ENCODE measurements around the gene PRPSAP1. TPM values are rescaled to one million over a fixed set of nuclear protein-coding genes. Genes with fewer than 3 reads are reported as not detected.

The PRPSAP1 gene
- total RNA-seq, 2 experiments from 2014 or later, result 53.3 to 111 TPM

DNA sequence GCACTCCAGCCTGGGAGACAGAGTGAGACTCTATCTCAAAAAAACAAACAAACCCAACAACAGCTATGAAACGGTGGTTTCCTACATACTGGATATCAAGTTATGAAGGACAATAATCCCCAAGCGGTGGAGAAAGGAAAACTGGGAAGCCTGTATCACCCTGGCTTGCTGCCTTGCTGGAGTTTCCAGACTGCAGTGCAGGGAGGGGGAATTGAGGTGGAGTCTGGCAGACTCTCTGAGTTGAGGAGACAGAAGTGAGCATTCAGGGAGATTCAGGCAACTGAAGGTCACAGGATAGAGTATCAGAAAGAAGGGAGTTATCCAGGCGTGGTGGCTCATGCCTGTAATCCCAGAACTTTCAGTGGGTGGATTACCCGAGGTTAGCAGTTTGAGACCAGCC lies 57.5 kb downstream of the PRPSAP1 start:
- Histone ChIP-seq H3K4me3 (ENCODE audit: low read depth, low read length, poor library complexity, severe bottlenecking) (no peak overlapping the region), H3K36me3 (ENCODE audit: insufficient read depth, low read length) (peaks cover 12% of the 10 kb centered on the region; the same call in 1 of the 2 replicates), H3K79me2 (ENCODE audit: insufficient read depth, low read depth, low read length) (no peaks in the 10 kb centered on the region), H3K9me3 (ENCODE audit: low read length) (no peaks in the 10 kb centered on the region), H3K9me2 (ENCODE audit: insufficient read depth, low read length) (no peaks in the 10 kb centered on the region), H3K4me2 (ENCODE audit: low read length) (no peak overlapping the region), H3K4me1 (ENCODE audit: insufficient read depth, low read length, poor library complexity, severe bottlenecking) (no peaks in the 10 kb centered on the region), H2AFZ (ENCODE audit: low read length) (no peak overlapping the region), H4K20me1 (ENCODE audit: insufficient read depth, low read length) (no peaks in the 10 kb centered on the region), H3K27ac (ENCODE audit: low read depth, low read length, poor library complexity, severe bottlenecking) (no peak overlapping the region)
- intact Hi-C loops (cut with micrococcal nuclease; ENCODE audit: unreplicated experiment), result no loop called here
- no TSS peak for BruUV-seq (replicated peaks)
- TF ChIP-seq EZH2phosphoT487 (IDR thresholded peaks at IDR 0.05; ENCODE audit: borderline replicate concordance, low read depth, low read length), result no peak
- TF ChIP-seq CTCF (conservative IDR thresholded peaks at IDR 0.05; ENCODE audit: low read length), result no peak
- ChIA-PET CTCF (ENCODE audit: unreplicated experiment) (interaction anchor here (0.7 to 0.9 kb wide), 2 partner anchors 173 to 175 kb away, joined by 3 to 5 read pairs; no protein-coding TSS in a partner anchor), POLR2A (interaction anchor here (0.6 to 0.7 kb wide), 2 partner anchors 100 to 296 kb away, joined by 4 read pairs; no protein-coding TSS in a partner anchor)
- no peak for DNase-seq (ENCODE audit: low spot score)

DNA sequence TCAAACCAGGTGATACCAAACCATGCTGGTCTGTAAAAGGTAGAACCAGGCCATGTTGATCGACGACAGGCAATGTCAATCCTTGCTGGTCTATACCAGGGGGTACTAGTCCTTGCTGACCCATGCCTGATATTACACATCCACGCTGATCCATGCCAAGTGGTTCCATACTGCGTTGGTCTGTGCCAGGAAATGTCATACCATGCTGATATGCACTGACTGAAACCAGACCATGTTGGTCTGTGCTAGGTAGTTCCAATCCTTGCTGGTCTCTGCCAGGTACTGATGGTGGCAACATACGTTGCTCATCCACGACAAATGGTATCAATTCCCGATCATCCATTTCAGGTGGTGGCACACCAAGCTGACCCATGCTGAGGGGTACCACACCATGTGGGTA lies 60.6 kb downstream of the PRPSAP1 start:
- ChIA-PET CTCF (ENCODE audit: unreplicated experiment) (no interaction called here), POLR2A (interaction anchor here (0.6 kb wide), 1 partner anchor 174 kb away, joined by 3 read pairs; no protein-coding TSS in a partner anchor)
- intact Hi-C loops (cut with micrococcal nuclease; ENCODE audit: unreplicated experiment), result no loop called here
- H2AFZ ChIP-seq (ENCODE audit: low read length), result no peak overlapping the region
- H3K9me3 ChIP-seq (ENCODE audit: low read length), result no peaks in the 10 kb centered on the region
- no peak overlapping the region for H3K4me2 ChIP-seq (ENCODE audit: low read length)
- H4K20me1 ChIP-seq (ENCODE audit: insufficient read depth, low read length), result no peaks in the 10 kb centered on the region
- DNase-seq (ENCODE audit: low spot score), result no peak
- no peak overlapping the region for H3K4me3 ChIP-seq (ENCODE audit: low read depth, low read length, poor library complexity, severe bottlenecking)
- no peaks in the 10 kb centered on the region for H3K9me2 ChIP-seq (ENCODE audit: insufficient read depth, low read length)
- no TSS peak for BruUV-seq (replicated peaks)
- peaks cover 14% of the 10 kb centered on the region; the same call in 1 of the 2 replicates for H3K36me3 ChIP-seq (ENCODE audit: insufficient read depth, low read length)
- no peaks in the 10 kb centered on the region for H3K4me1 ChIP-seq (ENCODE audit: insufficient read depth, low read length, poor library complexity, severe bottlenecking)
- H3K27ac ChIP-seq (ENCODE audit: low read depth, low read length, poor library complexity, severe bottlenecking), result no peak overlapping the region
- no peaks in the 10 kb centered on the region for H3K79me2 ChIP-seq (ENCODE audit: insufficient read depth, low read depth, low read length)
- no peak for TF ChIP-seq EZH2phosphoT487 (IDR thresholded peaks at IDR 0.05; ENCODE audit: borderline replicate concordance, low read depth, low read length)
- TF ChIP-seq CTCF (conservative IDR thresholded peaks at IDR 0.05; ENCODE audit: low read length), result no peak

GRCh38 chr17:76292567-76292966 lies 61.1 kb downstream of the PRPSAP1 start:
- ChIA-PET POLR2A (no interaction called here), CTCF (ENCODE audit: unreplicated experiment) (no interaction called here)
- H3K4me3 ChIP-seq (ENCODE audit: low read depth, low read length, poor library complexity, severe bottlenecking), result no peak overlapping the region
- no peak overlapping the region for H3K27ac ChIP-seq (ENCODE audit: low read depth, low read length, poor library complexity, severe bottlenecking)
- no TSS peak for BruUV-seq (replicated peaks)
- no peak overlapping the region for H2AFZ ChIP-seq (ENCODE audit: low read length)
- intact Hi-C loops (cut with micrococcal nuclease; ENCODE audit: unreplicated experiment), result no loop called here
- H3K79me2 ChIP-seq (ENCODE audit: insufficient read depth, low read depth, low read length), result no peaks in the 10 kb centered on the region
- H3K36me3 ChIP-seq (ENCODE audit: insufficient read depth, low read length), result peaks cover 14% of the 10 kb centered on the region; the same call in 1 of the 2 replicates
- H3K4me2 ChIP-seq (ENCODE audit: low read length), result no peak overlapping the region
- no peak for DNase-seq (ENCODE audit: low spot score)
- no peak for TF ChIP-seq EZH2phosphoT487 (IDR thresholded peaks at IDR 0.05; ENCODE audit: borderline replicate concordance, low read depth, low read length)
- TF ChIP-seq CTCF (conservative IDR thresholded peaks at IDR 0.05; ENCODE audit: low read length), result no peak
- no peaks in the 10 kb centered on the region for H3K4me1 ChIP-seq (ENCODE audit: insufficient read depth, low read length, poor library complexity, severe bottlenecking)
- no peaks in the 10 kb centered on the region for H4K20me1 ChIP-seq (ENCODE audit: insufficient read depth, low read length)
- H3K9me3 ChIP-seq (ENCODE audit: low read length), result no peaks in the 10 kb centered on the region
- H3K9me2 ChIP-seq (ENCODE audit: insufficient read depth, low read length), result no peaks in the 10 kb centered on the region
